NT2/D1 (cell line): ENCODE data around the gene SLC2A13.

Experiments
- YY1 ChIP-seq: IDR thresholded peaks from 2 replicates; pipeline ENCODE4 v1.6.1; 2011; ENCODE audit not compliant: insufficient read length, insufficient read depth
- ZNF274 ChIP-seq: IDR thresholded peaks from 2 replicates; pipeline ENCODE4 v1.6.1; 2011; ENCODE audit warnings: mild to moderate bottlenecking, low read depth, low read length

GRCh38 chr12:40068416-40068815 is 37.5 kb downstream of the SLC2A13 start:
- TF ChIP-seq YY1 (no peak), ZNF274 (no peak)
